Measurements from ENCODE around the gene PKNOX1.
"Not testable (repeated sequence)": the region's sequence is repeated elsewhere in the genome, so short reads cannot be mapped to it uniquely, and the experiment has no call there.

DNA sequence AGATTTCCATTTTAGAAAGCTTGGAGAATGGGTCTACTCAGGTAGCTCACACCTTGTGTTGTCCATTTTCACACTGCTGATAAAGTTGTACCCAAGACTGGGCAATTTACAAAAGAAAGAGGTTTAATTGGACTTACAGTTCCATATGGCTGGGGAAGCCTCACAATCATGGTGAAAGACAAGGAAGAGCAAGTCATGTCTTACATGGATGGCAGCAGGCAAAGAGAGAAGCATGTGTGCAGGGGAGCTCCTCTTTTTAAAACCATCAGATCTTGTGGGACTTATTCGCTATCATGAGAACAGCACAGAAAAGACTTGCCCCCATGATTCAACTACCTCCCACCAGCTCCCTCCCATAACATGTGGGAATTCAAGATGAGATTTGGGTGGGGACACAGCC, 23.6 kb downstream of the PKNOX1 start:
- not testable (repeated sequence) for TF ChIP-seq SUZ12 (IDR thresholded peaks at IDR 0.05; ENCODE audit: extremely low read depth, insufficient read depth, insufficient read length); YY1 (IDR thresholded peaks at IDR 0.05; ENCODE audit: insufficient read depth, insufficient read length); ZNF274 (IDR thresholded peaks at IDR 0.05; ENCODE audit: low read depth, low read length)

Data from NT2/D1 (cell line).